DND-41 (cell line): Measurements from ENCODE around the gene DNAAF9.

Experiments
- EZH2 ChIP-seq: IDR thresholded peaks from 3 replicates; pipeline ENCODE4 v1.6.1; 2012; ENCODE audit warnings: borderline replicate concordance, low read depth, mild to moderate bottlenecking, moderate library complexity, low read length, inconsistent platforms; ENCODE audit not compliant: severe bottlenecking
- TF ChIP-seq, protein P1 (sequence below): IDR thresholded peaks from 2 replicates; pipeline ENCODE4 v1.5.1; 2012; ENCODE audit warnings: borderline replicate concordance, low read length, moderate library complexity, mild to moderate bottlenecking; ENCODE audit not compliant: poor library complexity, severe bottlenecking; ENCODE audit errors: extremely low read depth

DNA sequence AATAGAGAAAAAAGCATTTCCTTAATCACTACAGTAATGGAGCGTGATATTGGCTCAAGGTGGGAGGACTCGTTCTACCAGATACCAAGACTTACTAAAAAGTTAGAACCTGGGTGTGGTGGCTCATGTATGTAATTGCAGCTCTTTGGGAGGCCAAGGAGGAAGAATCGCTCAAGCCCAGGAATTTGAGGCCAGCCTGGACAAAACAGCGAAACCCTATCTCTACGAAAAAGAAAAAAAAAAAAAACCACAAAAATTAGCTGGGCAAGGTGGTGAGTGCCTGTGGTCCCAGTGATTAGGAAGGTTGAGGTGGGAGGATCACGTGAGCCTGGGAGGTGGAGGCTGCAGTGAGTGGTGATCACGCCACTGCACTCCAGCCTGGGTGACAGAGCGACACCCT, 39.3 kb upstream of the DNAAF9 start:
- TF ChIP-seq, protein P1, sequence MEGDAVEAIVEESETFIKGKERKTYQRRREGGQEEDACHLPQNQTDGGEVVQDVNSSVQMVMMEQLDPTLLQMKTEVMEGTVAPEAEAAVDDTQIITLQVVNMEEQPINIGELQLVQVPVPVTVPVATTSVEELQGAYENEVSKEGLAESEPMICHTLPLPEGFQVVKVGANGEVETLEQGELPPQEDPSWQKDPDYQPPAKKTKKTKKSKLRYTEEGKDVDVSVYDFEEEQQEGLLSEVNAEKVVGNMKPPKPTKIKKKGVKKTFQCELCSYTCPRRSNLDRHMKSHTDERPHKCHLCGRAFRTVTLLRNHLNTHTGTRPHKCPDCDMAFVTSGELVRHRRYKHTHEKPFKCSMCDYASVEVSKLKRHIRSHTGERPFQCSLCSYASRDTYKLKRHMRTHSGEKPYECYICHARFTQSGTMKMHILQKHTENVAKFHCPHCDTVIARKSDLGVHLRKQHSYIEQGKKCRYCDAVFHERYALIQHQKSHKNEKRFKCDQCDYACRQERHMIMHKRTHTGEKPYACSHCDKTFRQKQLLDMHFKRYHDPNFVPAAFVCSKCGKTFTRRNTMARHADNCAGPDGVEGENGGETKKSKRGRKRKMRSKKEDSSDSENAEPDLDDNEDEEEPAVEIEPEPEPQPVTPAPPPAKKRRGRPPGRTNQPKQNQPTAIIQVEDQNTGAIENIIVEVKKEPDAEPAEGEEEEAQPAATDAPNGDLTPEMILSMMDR = no peak
- no peak for TF ChIP-seq EZH2
